GM10266 (cell line): Measurements from ENCODE around the gene ZFP82.

Experiments used
- DNase-seq: peaks from one replicate; pipeline ENCODE4 v3.0.0; 2012; ENCODE audit errors: extremely low spot score
- CTCF ChIP-seq: IDR thresholded peaks from 2 replicates; pipeline ENCODE4 v1.5.1; 2012; ENCODE audit warnings: mild to moderate bottlenecking, low read depth; ENCODE audit not compliant: control insufficient read depth, insufficient read depth; ENCODE audit errors: missing control alignments

Gene ZFP82

DNA sequence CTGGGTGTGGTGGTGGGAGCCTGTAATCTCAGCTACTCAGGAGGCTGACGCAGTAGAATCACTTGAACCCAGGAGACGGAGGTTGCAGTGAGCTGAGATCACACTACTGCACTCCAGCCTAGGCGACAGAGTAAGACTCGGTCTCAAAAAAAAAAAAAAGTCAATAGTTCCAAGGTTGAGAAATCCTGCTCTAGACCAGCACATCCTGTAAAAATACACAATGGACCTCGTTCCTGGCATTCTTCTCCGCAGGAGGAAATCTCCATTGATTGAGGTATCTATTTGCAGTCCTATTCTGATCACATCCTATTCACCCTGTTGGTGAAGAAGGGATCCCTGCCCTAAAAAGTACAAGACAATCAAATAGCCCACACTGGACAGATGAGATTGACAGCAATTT is 54.6 kb downstream of the ZFP82 start:
- DNase-seq = no peak

More for the DNA sequence above, 54.6 kb downstream of the ZFP82 start:
- no peak for TF ChIP-seq CTCF
